SK-N-MC (cell line): ENCODE data around the gene INPP5A.

Experiments
- EZH2 ChIP-seq: fragments of 200-600 bp; sonication (generic); IDR thresholded peaks from one replicate; pipeline ENCODE4 v1.6.1; 2017; ENCODE audit warnings: antibody characterized with exemption
- POLR2AphosphoS5 ChIP-seq: IDR thresholded peaks from 2 replicates; pipeline ENCODE4 v1.6.1; 2012; ENCODE audit warnings: mild to moderate bottlenecking, low read depth, low read length, borderline replicate concordance

DNA sequence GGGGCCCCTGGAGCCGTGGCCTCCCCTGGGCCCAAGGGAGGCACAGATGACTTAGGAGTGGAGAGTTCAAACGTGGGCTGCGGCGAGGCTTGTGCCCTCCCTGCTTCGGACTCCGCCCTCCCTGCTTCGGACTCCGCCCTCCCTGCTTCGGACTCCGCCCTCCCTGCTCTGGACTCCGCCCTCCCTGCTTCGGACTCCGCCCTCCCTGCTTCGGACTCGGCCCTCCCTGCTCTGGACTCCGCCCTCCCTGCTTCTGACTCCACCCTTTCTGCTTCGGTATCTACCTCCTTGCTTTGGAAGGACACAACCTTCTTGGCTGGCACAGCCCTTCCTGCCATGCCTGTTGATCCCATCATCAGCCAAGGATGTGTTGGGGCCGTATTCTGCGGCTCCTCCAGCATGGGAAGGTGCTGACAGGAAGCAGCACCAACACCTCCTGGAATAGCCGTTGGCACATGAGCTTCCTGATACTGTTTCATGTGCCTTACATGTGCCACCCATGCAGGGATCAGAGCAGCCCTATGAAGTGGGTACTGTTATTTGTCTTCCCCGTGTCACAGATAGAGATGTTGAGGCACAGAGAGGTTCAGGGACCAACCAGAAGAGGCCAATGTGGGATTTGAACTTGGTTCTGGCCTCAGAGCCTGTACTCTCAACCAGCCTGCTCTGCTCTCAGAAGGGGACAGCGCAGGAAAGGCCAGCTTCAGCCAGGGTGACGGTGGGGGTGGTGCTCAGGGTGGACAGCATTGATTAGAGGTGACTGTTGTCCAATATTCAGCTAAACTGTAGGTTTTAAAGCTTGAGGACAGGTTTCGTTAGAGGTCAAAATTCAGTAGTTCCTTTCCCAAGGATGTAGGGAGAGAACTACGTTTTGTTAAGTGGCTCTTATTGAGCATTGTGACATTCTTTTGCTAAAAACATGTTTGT is 133.9 kb downstream of the INPP5A start:
- TF ChIP-seq EZH2 (no peak), POLR2AphosphoS5 (no peak)
